Endothelial cell of umbilical vein (primary cell): ENCODE measurements around the gene KIF17. TPM values are rescaled to one million over a fixed set of nuclear protein-coding genes. Genes with fewer than 3 reads are reported as not detected.

ENCODE experiments used
- BruUV-seq: library from RNA; stranded (reverse); fragments of 400-500 nt; replicated peaks from 2 replicates; lab custom pipeline; 2021; lab: Mats Ljungman, UMichigan
- CTCF ChIA-PET: fragments of 300-600, 350-600 bp; sonication (Branson Sonifier 250); formaldehyde crosslinking; loops from one replicate; lab custom pipeline; 2021; ENCODE audit warnings: antibody characterized with exemption, inconsistent platforms; lab: Charles Lee
- POLR2A ChIA-PET: fragments of 300-600, 350-600 bp; sonication (Branson Sonifier 250); formaldehyde crosslinking; loops from one replicate; lab custom pipeline; 2021; ENCODE audit warnings: antibody characterized with exemption, inconsistent platforms; lab: Charles Lee
- DNase-seq: peaks from one replicate; pipeline ENCODE4 v3.0.0-alpha.2; 2011; ENCODE audit warnings: low read depth, low spot score
- FAIRE-seq: peaks from 2 replicates; lab custom pipeline; 2011; peaks lifted over from hg19 to GRCh38; lab: Jason Lieb, UNC
- H2AFZ ChIP-seq: 2 replicates; pipeline ENCODE4 v1.6.0; 2012; ENCODE audit warnings: low read depth, low read length, control low read depth, inconsistent platforms
- H3K27ac ChIP-seq: 2 replicates; pipeline ENCODE4 v1.5.1; 2011; ENCODE audit warnings: low read depth, mild to moderate bottlenecking, control low read depth, low read length, moderate library complexity; ENCODE audit not compliant: insufficient read depth
- H3K27me3 ChIP-seq, 2 experiments: 2 replicates each; pipeline versions ENCODE4 v1.6.0 to v1.6.1; 2011; ENCODE audit warnings: low read length in 2 of 2, mixed read lengths in 1 of 2; ENCODE audit not compliant: control insufficient read depth in 2 of 2, insufficient read depth in 2 of 2
- H3K36me3 ChIP-seq, 2 experiments: 2 replicates in 1 of 2; 3 replicates in 1 of 2; pipeline ENCODE4 v1.5.1; 2011; ENCODE audit warnings: low read length in 2 of 2, mild to moderate bottlenecking in 1 of 2, moderate library complexity in 1 of 2; ENCODE audit not compliant: control insufficient read depth in 2 of 2, insufficient read depth in 2 of 2; ENCODE audit errors: extremely low read depth in 1 of 2
- H3K4me1 ChIP-seq: 3 replicates; pipeline ENCODE4 v1.5.1; 2011; ENCODE audit warnings: mild to moderate bottlenecking, low read length; ENCODE audit not compliant: control insufficient read depth, insufficient read depth; ENCODE audit errors: extremely low read depth
- H3K4me2 ChIP-seq: 2 replicates; pipeline ENCODE4 v1.6.1; 2011; ENCODE audit warnings: low read length, control low read depth, mixed read lengths; ENCODE audit not compliant: insufficient read depth
- H3K4me3 ChIP-seq, 3 experiments: fragments of 200-600 bp in 1 of 3; sonication (generic), shearing (Covaris generic) in 1 of 3; replicated peaks in 1 of 3; 2 replicates each; pipeline ENCODE4 v1.5.1; 2011 to 2016; ENCODE audit warnings: control low read depth in 3 of 3, low read length in 3 of 3, mild to moderate bottlenecking in 2 of 3, inconsistent platforms in 1 of 3, low read depth in 1 of 3, moderate library complexity in 1 of 3; ENCODE audit not compliant: insufficient read depth in 1 of 3
- H3K79me2 ChIP-seq: 2 replicates; pipeline ENCODE4 v1.6.0; 2012; ENCODE audit warnings: low read length, inconsistent platforms; ENCODE audit not compliant: control insufficient read depth, insufficient read depth
- H3K9ac ChIP-seq: replicated peaks from 2 replicates; pipeline ENCODE3; 2011; ENCODE audit warnings: low read length, control low read depth; ENCODE audit not compliant: insufficient read depth; ENCODE audit errors: extremely low read depth
- H3K9me1 ChIP-seq: replicated peaks from 3 replicates; pipeline ENCODE4 v1.6.0; 2011; ENCODE audit warnings: mild to moderate bottlenecking, low read length; ENCODE audit not compliant: control insufficient read depth, insufficient read depth; ENCODE audit errors: extremely low read depth
- H3K9me3 ChIP-seq: replicated peaks from 2 replicates; pipeline ENCODE4 v1.5.1; 2012; ENCODE audit warnings: low read length, inconsistent platforms; ENCODE audit not compliant: control insufficient read depth, insufficient read depth
- H4K20me1 ChIP-seq: replicated peaks from 2 replicates; pipeline ENCODE3; 2011; ENCODE audit warnings: mild to moderate bottlenecking, low read length; ENCODE audit not compliant: control insufficient read depth, insufficient read depth; ENCODE audit errors: extremely low read depth
- EZH2 ChIP-seq: IDR thresholded peaks from 2 replicates; pipeline ENCODE4 v1.6.1; 2012; ENCODE audit warnings: borderline replicate concordance, low read depth, mild to moderate bottlenecking, moderate library complexity, low read length, inconsistent platforms; ENCODE audit not compliant: severe bottlenecking
- FOS ChIP-seq: IDR thresholded peaks from 2 replicates; pipeline ENCODE4 v1.6.1; 2011; ENCODE audit warnings: mild to moderate bottlenecking, low read length, moderate library complexity, borderline replicate concordance; ENCODE audit not compliant: insufficient read depth
- GATA2 ChIP-seq: IDR thresholded peaks from 2 replicates; pipeline ENCODE4 v1.7.0; 2011; ENCODE audit warnings: low read depth, mild to moderate bottlenecking, moderate library complexity, mixed read lengths, low read length; ENCODE audit not compliant: insufficient read length, insufficient read depth
- JUN ChIP-seq: IDR thresholded peaks from 2 replicates; pipeline ENCODE4 v1.6.1; 2011; ENCODE audit warnings: borderline replicate concordance, low read depth; ENCODE audit not compliant: insufficient read length, insufficient read depth
- MAX ChIP-seq: IDR thresholded peaks from 2 replicates; pipeline ENCODE4 v1.6.1; 2011; ENCODE audit not compliant: insufficient read depth, insufficient read length
- MYC ChIP-seq: IDR thresholded peaks from one replicate; pipeline ENCODE4 v1.6.1; 2011; ENCODE audit warnings: mild to moderate bottlenecking, low read depth, low read length
- POLR2A ChIP-seq: IDR thresholded peaks from 2 replicates; pipeline ENCODE4 v1.6.1; 2012; ENCODE audit warnings: low read depth, mild to moderate bottlenecking, control low read depth, low read length
- POLR2AphosphoS5 ChIP-seq: IDR thresholded peaks from 2 replicates; pipeline ENCODE4 v1.6.1; 2012; ENCODE audit warnings: low read depth, mild to moderate bottlenecking, control low read depth, low read length, moderate library complexity; ENCODE audit not compliant: insufficient read depth
- dilution Hi-C: fragments of 300-500 bp; cut with MboI; formaldehyde crosslinking; loops from one replicate; pipeline ENCODE4 v1.15.0; 2019; ENCODE audit warnings: low sequenced_read_pairs; ENCODE audit not compliant: extremely low pct_ligation_motif_present
- intact Hi-C: fragments of 100-400 bp; cut with micrococcal nuclease; formaldehyde crosslinking; loops from one replicate; pipeline ENCODE4 v1.10.0; 2022
- polyA plus RNA-seq, 4 experiments: library from polyadenylated mRNA; depleted of rRNA in 3 of 4; stranded (reverse) in 3 of 4; unstranded in 1 of 4; fragments of >200 nt; gene quantifications; 2 replicates each; pipeline versions ENCODE4 v1.2.1 to v1.2.3, GENCODE V29; 2011 to 2012; ENCODE audit warnings: missing spikeins in 1 of 4
- total RNA-seq: library from RNA; stranded (reverse); gene quantifications from 2 replicates; pipeline ENCODE4 v1.2.3, GENCODE V29; 2021
- TF ChIP-seq, protein P1 (sequence below), 2 donors: IDR thresholded peaks; 1 replicate in 1 of 2; 2 replicates in 1 of 2; pipeline ENCODE4 v1.5.1; 2011; ENCODE audit warnings: low read length in 2 of 2, mild to moderate bottlenecking in 2 of 2, moderate library complexity in 2 of 2, control low read depth in 1 of 2, inconsistent platforms in 1 of 2, low read depth in 1 of 2; ENCODE audit not compliant: insufficient read depth in 1 of 2; ENCODE audit errors: extremely low read depth in 1 of 2

Gene KIF17
- total and polyA plus RNA-seq, 2 donors (not counting 3 experiments of a cell fraction or from before 2014, with no cell fraction given) = 1.1 to 1.5 TPM

- DNase-seq = no peak
- H3K9ac ChIP-seq = no peak overlapping the region
- intact Hi-C loops = no loop called here
Measured at GRCh38 chr1:20684050-20684620, 33.7 kb downstream of the KIF17 start.

GRCh38 chr1:20683614-20684013, 34.2 kb downstream of the KIF17 start:
- peaks cover 7% of the 10 kb centered on the region for H3K4me1 ChIP-seq
- H3K36me3 ChIP-seq = no peaks in the 10 kb centered on the region
- FAIRE-seq = no peak
- H3K9me1 ChIP-seq = no peaks in the 10 kb centered on the region
- no peak for TF ChIP-seq MYC
- no peak for TF ChIP-seq POLR2AphosphoS5
- TF ChIP-seq MAX = no peak
- TF ChIP-seq POLR2A = no peak
- TF ChIP-seq EZH2 = no peak
- no peak for TF ChIP-seq JUN
- TF ChIP-seq, protein P1, sequence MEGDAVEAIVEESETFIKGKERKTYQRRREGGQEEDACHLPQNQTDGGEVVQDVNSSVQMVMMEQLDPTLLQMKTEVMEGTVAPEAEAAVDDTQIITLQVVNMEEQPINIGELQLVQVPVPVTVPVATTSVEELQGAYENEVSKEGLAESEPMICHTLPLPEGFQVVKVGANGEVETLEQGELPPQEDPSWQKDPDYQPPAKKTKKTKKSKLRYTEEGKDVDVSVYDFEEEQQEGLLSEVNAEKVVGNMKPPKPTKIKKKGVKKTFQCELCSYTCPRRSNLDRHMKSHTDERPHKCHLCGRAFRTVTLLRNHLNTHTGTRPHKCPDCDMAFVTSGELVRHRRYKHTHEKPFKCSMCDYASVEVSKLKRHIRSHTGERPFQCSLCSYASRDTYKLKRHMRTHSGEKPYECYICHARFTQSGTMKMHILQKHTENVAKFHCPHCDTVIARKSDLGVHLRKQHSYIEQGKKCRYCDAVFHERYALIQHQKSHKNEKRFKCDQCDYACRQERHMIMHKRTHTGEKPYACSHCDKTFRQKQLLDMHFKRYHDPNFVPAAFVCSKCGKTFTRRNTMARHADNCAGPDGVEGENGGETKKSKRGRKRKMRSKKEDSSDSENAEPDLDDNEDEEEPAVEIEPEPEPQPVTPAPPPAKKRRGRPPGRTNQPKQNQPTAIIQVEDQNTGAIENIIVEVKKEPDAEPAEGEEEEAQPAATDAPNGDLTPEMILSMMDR (IDR thresholded peaks at IDR 0.05; ENCODE audit: extremely low read depth in 1 of 2, insufficient read depth in 1 of 2, low read depth in 1 of 2, low read length in 2 of 2) = no peak
- no peak for TF ChIP-seq FOS
- no peak for TF ChIP-seq GATA2
- no peak for DNase-seq
- ChIA-PET POLR2A (no interaction called here), CTCF (interaction anchor here (1.0 to 1.1 kb wide), 2 partner anchors 13 to 19 kb away, joined by 3 read pairs; no protein-coding TSS in a partner anchor)
- H3K9ac ChIP-seq = no peak overlapping the region
- dilution Hi-C loops (no loop called here), intact Hi-C loops (no loop called here)
- no TSS peak for BruUV-seq
- no peaks in the 10 kb centered on the region for H3K79me2 ChIP-seq
- H2AFZ ChIP-seq = no peak overlapping the region
- H3K4me2 ChIP-seq = no peak overlapping the region
- H3K27me3 ChIP-seq = no peaks in the 10 kb centered on the region
- H3K9me3 ChIP-seq = no peaks in the 10 kb centered on the region
- H3K27ac ChIP-seq = no peak overlapping the region
- no peaks in the 10 kb centered on the region for H4K20me1 ChIP-seq
- no peak overlapping the region for H3K4me3 ChIP-seq

More at GRCh38 chr1:20684050-20684620, 33.7 kb downstream of the KIF17 start:
- CTCF ChIA-PET = interaction anchor here (1.0 to 1.1 kb wide), 2 partner anchors 13 to 18 kb away, joined by 3 read pairs; no protein-coding TSS in a partner anchor
- no peaks in the 10 kb centered on the region for H3K79me2 ChIP-seq
- no peak for FAIRE-seq
- no peak overlapping the region for H3K27ac ChIP-seq
- no peaks in the 10 kb centered on the region for H4K20me1 ChIP-seq
- no peaks in the 10 kb centered on the region for H3K36me3 ChIP-seq
- dilution Hi-C loops = no loop called here
- BruUV-seq = no TSS peak
- H3K9me3 ChIP-seq = no peaks in the 10 kb centered on the region
- H3K9me1 ChIP-seq = no peaks in the 10 kb centered on the region
- no peak overlapping the region for H3K4me3 ChIP-seq
- peaks cover 7% of the 10 kb centered on the region for H3K4me1 ChIP-seq
- POLR2A ChIA-PET = no interaction called here
- no peak overlapping the region for H3K4me2 ChIP-seq
- TF ChIP-seq, protein P1 (IDR thresholded peaks at IDR 0.05; ENCODE audit: extremely low read depth in 1 of 2, insufficient read depth in 1 of 2, low read depth in 1 of 2, low read length in 2 of 2) = no peak
- TF ChIP-seq FOS = no peak
- H2AFZ ChIP-seq = no peak overlapping the region
- H3K27me3 ChIP-seq = no peaks in the 10 kb centered on the region
